DMS153 treated with DMSO at 0.1 percent for 48 hours (cell line): ENCODE data around the gene TSNAXIP1.

Source experiments
- DNase-seq: peaks from one replicate; lab custom pipeline; 2025; ENCODE audit not compliant: unreplicated experiment; lab: John Stamatoyannopoulos, UW

TSNAXIP1 gene

GRCh38 chr16:67782567-67783352 is 23.9 kb upstream of the TSNAXIP1 start:
- no peak for DNase-seq

DNA sequence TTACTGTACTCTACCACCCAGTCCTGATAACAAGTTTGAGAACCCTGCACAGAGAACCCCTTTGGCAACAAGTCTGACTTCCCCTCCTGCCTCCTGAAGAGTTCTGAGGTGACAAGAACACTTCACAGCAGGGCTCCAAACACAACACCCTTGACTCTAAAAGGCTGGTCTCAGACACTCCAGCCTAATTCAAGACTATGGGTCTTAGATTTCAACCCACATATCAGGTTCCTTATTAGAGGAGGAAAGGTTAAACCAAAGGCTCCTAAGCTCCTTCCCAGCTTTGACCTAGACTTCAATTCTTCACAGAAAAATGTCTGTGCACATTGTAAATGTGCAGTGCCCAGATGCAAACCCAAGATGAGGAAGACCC is 23.4 kb upstream of the TSNAXIP1 start:
- DNase-seq = no peak

DNA sequence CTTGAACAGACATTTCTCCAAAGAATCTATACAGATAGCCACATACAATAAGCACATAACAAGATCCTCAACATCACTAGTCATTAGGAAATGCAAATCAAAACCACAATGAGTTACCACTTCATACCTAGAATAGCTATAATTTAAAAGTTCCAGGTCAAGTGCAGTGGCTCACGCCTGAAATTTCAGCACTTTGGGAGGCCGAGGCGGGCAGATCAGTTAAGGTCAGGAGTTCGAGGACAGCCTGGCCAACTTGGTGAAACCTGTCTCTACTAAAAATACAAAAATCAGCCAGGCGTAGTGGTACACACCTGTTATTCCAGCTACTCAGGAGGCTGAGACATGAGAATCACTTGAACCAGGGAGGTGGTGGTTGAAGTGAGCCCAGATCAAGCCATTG is 20.2 kb upstream of the TSNAXIP1 start:
- DNase-seq = no peak

- DNase-seq = no peak
Measured at GRCh38 chr16:67790071-67790470, 16.6 kb upstream of the TSNAXIP1 start.

DNA sequence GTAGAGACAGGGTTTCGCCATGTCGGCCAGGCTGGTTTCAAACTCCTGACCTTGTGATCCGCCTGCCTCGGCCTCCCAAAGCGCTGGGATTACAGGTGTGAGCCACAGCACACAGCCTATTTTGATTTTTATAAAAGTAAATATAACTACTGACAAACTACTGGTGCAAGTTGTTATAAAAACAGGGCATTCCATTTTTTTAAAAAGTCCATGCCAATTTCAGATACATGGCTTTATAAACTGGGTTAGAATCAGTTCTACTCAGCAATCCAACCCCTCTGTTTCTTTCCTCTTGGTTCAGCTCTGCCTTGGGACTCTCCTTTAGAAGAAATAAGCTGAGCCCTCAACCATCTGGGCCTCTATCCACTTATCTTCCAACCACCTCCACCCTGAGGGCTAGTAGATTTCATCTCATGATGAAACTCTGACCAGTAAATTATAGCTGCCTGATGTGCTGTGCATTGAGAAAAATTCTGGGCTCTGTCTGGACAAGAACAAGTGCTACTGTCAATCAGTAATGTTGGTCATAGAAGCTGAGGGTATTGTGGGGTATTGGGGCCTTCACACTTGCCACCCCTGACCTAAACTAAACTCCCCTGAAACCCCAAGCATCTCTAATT is 10.5 kb upstream of the TSNAXIP1 start:
- DNase-seq = no peak

DNA sequence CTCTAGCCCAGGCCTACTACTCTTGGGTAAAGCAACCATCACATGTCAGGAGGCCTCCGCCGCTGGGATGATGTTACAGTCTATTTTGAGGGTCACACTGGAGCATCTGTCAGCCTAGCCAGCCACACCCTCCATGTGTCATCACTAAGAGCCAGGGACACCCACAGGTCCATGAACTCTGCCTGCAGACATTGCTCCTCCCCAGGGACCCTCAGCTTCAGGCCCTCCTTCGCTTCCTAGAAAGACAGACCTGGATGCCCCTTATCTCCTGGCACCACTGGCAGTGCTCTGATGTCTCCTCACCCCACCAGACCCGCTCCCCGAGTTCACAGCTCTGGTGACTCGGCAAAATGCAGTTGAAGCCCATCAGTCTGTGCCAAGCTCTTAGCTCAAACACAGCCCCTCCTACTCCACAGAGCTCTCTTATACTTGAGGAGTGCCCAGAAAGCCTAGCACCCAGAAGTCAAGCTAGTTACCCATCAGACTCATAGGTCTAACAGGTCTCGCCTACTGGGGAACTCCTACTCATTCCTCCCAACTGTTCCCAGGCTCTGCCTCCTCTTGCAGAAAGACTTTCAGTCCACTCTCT is 6.3 kb upstream of the TSNAXIP1 start:
- no peak for DNase-seq

DNA sequence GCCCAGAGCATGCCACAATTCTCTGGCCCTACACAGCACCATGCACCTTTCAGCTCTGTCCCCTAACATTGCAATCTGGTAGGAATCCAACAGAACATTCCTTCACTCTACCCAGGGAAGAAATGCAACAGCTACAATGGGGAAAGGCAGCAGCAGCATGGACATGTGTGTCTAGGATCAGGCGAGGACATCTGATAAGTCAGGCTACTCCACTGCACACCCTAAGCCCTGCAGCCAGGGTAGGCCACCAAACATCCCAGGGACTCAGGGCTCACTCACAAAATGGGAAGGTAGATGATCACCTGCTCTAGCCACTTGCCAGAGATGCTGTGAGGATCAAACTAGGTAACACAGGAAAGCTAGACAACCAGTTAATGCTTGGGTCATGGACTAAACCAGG is 5.4 kb upstream of the TSNAXIP1 start:
- no peak for DNase-seq

DNA sequence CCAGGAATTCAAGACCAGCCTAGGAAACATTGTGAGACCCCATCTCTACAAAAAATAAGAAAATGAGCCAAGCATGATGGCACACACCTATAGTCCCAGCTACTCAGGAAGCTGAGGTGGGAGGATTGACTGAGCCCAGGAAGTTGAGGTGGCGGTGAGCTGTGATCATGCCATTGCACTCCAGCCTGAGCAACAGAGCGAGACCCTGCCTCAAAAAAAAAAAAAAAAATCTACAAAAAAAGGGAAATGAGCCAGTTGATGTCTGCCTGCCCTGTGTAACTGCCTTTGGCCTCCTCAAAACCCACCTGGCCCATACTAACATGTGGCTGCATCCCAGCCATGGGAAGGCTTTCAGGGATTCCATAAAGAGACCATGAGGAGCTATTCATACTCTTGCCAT is 4.8 kb upstream of the TSNAXIP1 start:
- DNase-seq = no peak

- no peak for DNase-seq
Measured at GRCh38 chr16:67803894-67804293, 2.8 kb upstream of the TSNAXIP1 start.

GRCh38 chr16:67804853-67805542 is 1.7 kb upstream of the TSNAXIP1 start:
- no peak for DNase-seq

GRCh38 chr16:67805718-67806427 is 816 bp upstream of the TSNAXIP1 start:
- no peak for DNase-seq

DNA sequence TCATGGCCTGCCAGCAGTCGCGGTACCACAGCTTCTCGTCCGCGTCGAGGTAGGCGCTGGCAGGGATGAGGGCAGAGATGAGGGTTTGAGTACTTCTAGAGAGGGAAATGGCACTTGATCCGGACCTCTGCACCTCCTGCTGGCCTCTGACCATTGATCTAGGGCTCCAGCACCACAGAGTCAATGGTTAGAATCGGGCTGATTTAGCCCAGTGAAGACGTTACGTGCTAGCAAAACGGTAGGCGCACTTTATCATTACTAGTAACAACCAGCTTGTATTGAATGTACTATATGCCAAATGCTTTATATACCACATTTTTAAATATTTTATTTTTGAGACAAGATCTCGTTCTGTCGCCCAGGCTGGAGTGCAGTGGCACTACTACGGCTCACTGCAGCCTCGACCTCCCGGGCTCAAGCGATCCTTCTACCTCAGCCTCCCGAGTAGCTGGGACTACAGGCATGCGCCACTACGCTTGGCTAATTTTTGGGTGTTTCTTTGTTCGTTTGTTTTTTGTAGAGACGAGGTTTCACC is 526 bp downstream of the TSNAXIP1 start:
- DNase-seq = no peak

- no peak for DNase-seq
Measured at GRCh38 chr16:67811899-67812298, 5.2 kb downstream of the TSNAXIP1 start.

GRCh38 chr16:67814567-67814966 is 7.9 kb downstream of the TSNAXIP1 start:
- DNase-seq = no peak

GRCh38 chr16:67820608-67821259 is 14.0 kb downstream of the TSNAXIP1 start:
- DNase-seq = no peak

GRCh38 chr16:67822511-67822910 is 15.8 kb downstream of the TSNAXIP1 start:
- no peak for DNase-seq

GRCh38 chr16:67825119-67825518 is 18.4 kb downstream of the TSNAXIP1 start:
- DNase-seq = no peak

DNA sequence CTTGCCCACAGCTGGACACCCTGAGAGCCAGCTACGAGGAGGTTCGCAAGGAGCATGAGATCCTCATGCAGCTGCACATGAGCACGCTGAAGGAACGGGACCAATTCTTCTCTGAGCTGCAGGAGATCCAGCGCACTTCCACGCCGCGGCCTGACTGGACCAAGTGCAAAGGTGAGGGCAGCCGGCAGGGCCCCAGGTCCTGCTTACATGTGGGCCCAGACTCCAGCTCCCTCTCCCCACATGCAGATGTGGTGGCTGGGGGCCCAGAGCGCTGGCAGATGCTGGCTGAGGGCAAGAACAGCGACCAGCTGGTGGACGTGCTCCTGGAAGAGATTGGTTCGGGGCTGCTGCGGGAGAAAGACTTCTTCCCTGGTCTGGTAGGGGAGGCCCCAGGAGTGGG is 19.2 kb downstream of the TSNAXIP1 start:
- no peak for DNase-seq

GRCh38 chr16:67828651-67829050 is 22.0 kb downstream of the TSNAXIP1 start:
- no peak for DNase-seq

DNA sequence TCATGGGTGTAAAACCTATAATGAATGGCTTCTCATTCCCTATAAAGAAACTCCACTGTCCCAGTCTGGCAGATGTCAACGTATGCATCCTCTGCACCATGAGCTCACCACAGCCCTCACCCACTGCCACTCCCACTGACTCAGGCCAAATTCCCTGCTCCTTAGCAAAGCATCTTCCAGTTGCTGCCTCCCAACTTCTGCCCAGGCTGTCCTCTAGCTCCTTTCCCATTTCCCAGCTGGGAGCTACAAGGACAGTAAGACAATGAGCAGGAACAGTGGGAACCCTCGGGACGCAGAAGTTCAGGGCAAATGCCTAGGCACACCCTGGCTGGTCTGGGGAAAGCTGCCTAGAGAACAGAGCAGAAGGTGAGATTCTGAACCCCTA is 26.3 kb downstream of the TSNAXIP1 start:
- DNase-seq = no peak
